ENCODE data around the gene XPNPEP1.

Gene XPNPEP1

DNA sequence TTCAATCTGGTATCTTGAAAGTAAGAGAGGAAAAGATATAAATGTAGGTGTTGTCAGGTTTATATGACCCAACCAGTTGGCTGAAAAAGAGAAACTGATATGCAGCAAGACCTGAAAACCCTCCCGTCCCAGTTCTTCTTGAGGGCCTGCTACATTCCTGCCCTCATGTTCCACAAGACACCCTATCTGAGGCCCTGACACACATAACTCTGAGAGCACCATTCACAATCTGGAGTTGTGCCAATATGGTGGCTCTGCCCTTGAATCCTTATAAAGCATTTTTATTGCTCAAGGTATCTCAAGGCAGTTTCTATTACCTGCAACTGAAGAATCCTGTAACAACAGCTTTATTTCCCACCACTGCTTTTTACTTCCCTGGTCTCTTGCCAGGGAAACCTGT is 17.0 kb downstream of the XPNPEP1 start:
- H3K4me3 ChIP-seq (ENCODE audit: low read depth, low read length), result no peak overlapping the region
- DNase-seq (ENCODE audit: low read depth, low spot score), result no peak
- ChIA-PET POLR2A (no interaction called here), CTCF (no interaction called here)
- TF ChIP-seq, protein P1, sequence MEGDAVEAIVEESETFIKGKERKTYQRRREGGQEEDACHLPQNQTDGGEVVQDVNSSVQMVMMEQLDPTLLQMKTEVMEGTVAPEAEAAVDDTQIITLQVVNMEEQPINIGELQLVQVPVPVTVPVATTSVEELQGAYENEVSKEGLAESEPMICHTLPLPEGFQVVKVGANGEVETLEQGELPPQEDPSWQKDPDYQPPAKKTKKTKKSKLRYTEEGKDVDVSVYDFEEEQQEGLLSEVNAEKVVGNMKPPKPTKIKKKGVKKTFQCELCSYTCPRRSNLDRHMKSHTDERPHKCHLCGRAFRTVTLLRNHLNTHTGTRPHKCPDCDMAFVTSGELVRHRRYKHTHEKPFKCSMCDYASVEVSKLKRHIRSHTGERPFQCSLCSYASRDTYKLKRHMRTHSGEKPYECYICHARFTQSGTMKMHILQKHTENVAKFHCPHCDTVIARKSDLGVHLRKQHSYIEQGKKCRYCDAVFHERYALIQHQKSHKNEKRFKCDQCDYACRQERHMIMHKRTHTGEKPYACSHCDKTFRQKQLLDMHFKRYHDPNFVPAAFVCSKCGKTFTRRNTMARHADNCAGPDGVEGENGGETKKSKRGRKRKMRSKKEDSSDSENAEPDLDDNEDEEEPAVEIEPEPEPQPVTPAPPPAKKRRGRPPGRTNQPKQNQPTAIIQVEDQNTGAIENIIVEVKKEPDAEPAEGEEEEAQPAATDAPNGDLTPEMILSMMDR (IDR thresholded peaks at IDR 0.05; ENCODE audit: insufficient read depth, low read length, missing control alignments), result no peak

DNA sequence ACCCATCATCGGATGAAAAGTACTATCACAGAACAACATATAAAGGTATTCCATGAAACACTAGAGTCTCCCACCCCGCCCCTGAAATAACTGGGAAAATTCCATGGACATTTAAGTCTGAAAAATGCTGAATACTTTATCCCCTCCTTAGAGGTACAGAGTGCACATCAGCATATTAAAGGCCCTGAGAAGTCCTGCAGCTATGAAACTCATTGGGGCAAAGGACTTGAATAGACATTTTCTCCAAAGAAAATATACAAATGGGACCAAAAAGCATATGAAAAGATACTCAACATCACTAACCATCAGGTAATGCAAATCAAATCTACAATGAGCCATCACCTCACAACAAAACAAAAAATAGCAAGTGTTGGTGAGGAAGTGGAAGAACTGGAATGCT is 18.9 kb downstream of the XPNPEP1 start:
- DNase-seq (ENCODE audit: low read depth, low spot score), result no peak
- ChIA-PET POLR2A (no interaction called here), CTCF (interaction anchor here (1.2 kb wide), 1 partner anchor 17 kb away, joined by 3 read pairs; no protein-coding TSS in a partner anchor)
- TF ChIP-seq, protein P1 (IDR thresholded peaks at IDR 0.05; ENCODE audit: insufficient read depth, low read length, missing control alignments), result no peak
- no peak overlapping the region for H3K4me3 ChIP-seq (ENCODE audit: low read depth, low read length)

DNA sequence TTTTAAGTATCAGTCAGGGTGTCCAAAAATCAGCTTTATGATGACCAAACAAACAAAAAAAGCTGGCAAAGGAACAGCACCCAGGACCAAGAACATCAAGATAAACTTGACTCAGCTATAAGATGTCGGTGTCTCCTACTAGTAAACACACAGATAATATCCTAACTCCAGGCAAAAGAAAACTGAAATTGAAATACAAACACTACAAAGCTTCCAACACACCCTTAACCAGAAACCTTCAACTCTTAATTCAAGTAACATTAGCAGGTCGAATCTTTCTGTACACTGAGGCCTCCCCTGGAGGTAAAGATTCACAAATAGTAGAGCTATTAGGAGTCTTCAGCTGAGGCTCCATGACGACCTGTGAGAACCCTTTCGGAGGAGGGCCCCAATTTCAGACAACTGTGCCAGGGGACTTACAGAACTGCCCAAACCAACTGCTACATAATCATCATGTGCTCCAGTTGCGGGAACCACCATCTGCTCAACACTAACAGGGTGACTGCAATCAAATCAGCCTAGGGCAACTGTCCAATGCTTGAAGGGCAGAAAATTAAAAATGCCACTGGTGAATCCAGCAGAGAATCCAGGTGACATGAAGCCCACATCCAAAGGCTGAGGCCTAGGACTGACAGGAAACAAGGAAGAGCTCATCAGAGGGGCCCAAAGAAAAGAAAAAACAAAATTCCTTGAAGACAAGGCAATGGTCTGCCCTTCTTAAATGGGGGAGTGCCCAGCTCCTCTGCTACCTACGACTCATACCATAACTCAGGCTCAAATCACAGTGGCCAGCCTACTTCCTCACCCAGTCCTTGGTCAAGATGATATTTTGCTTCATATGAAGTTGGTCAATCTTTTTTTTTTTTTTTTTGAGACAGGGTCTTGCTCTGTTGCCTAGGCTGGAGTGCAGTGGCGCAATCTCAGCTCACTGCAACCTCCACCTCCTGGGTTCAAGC is 20.0 kb downstream of the XPNPEP1 start:
- no peak for DNase-seq (ENCODE audit: low read depth, low spot score)
- TF ChIP-seq, protein P1 (IDR thresholded peaks at IDR 0.05; ENCODE audit: insufficient read depth, low read length, missing control alignments), result no peak
- CTCF ChIA-PET, result interaction anchor here (0.7 to 1.8 kb wide), 6 partner anchors 11 to 376 kb away, joined by 3 to 14 read pairs (median 4); no protein-coding TSS in a partner anchor
- POLR2A ChIA-PET, result no interaction called here
- no peak overlapping the region for H3K4me3 ChIP-seq (ENCODE audit: low read depth, low read length)

DNA sequence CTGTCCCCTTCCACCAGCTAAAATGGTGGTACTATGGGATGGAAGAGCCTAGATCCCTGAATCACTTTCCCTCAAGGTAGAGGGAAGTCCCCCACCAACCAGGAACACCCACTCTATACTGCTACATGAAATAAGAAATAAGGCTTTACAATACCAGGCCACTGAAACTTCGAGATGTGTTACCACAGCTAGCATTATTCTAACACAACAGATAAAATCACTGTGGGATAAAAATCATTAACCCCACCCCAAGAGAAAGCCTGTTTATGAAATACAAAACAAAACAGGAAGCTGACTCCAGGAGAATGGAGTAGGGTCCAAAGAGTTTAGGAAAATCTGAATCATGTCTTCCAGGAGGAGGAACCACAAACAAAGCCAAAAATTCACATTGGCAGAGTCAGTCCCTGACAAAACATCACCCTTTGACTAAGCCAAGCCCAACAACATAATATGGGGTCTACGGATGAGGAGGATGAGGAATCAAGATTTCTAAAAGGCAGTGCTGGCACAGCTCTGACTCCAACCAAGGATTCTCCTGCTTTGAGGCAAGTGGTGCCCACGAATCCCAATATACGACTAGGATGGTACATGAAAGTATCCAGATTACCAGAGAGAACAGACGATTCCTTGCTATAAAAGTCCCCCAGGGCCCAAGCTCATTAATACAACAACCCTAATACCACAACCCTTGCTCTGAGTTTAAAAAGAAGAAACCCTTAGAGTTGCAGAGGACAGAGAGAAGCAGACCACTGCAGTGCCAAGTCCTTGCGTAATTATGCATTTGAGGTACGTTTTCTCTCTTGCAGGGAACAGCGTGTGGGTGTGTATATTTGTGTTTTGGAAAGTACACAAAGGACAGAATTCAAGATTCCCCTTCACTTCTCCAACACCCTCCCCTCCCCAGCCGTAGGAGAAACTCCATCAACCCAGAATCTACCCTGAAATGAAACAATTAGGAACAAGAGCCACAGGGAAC is 23.7 kb downstream of the XPNPEP1 start:
- ChIA-PET POLR2A (no interaction called here), CTCF (interaction anchor here (1.4 to 8.3 kb wide), 2 partner anchors 10 to 16 kb away, joined by 4 to 74 read pairs; no protein-coding TSS in a partner anchor)
- DNase-seq (ENCODE audit: low read depth, low spot score), result no peak
- H3K4me3 ChIP-seq (ENCODE audit: low read depth, low read length), result no peak overlapping the region
- TF ChIP-seq, protein P1 (IDR thresholded peaks at IDR 0.05; ENCODE audit: insufficient read depth, low read length, missing control alignments), result no peak

DNA sequence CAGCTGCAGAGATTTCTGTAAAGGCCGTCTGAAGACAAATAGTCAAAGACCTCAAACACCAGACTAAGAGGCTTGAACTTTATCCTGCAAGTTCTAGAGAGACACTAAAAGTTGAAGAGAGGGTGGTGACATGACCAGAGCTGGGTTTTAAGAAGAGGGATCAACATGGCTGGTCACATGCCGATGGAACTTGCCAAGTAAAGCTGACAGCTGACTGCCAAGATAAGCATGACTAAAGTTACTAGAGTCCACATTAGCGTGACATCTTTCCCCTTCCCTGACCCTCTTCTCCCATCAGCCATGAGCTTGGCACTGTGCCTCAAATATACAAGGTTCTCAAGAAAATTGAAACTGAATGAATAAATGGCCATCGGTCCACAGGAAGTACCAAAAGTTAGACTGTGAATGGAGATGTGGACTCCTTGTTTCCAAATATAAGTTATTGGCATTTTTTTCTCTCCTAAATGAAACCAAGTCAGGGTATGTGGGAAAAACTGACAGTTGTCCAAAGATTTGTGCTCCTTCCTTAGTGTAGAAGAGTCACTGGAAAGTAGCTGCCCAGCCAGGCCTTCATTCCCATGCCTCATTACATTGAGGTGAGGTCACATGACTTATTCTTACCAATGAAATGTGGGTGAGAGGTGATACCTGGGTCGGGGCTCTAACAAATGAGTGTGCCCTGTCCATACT is 24.5 kb downstream of the XPNPEP1 start:
- CTCF ChIA-PET, result interaction anchor here (1.4 to 8.3 kb wide), 2 partner anchors 10 to 15 kb away, joined by 4 to 74 read pairs; no protein-coding TSS in a partner anchor
- TF ChIP-seq, protein P1 (IDR thresholded peaks at IDR 0.05; ENCODE audit: insufficient read depth, low read length, missing control alignments), result no peak
- DNase-seq (ENCODE audit: low read depth, low spot score), result no peak
- H3K4me3 ChIP-seq (ENCODE audit: low read depth, low read length), result no peak overlapping the region
- POLR2A ChIA-PET, result no interaction called here

Measured in AG04449 (cell line).